Calu3 (cell line): ENCODE measurements around the gene SHANK3. TPM values are rescaled to one million over a fixed set of nuclear protein-coding genes. Genes with fewer than 3 reads are reported as not detected.

Experiments used
- BruUV-seq: library from RNA; stranded (reverse); fragments of 400-500 nt; replicated peaks from 2 replicates; lab custom pipeline; 2021; lab: Mats Ljungman, UMichigan
- CTCF ChIA-PET: fragments of 300-600 bp; sonication (Branson Sonifier 250); formaldehyde crosslinking; loops from one replicate; lab custom pipeline; 2022; ENCODE audit warnings: antibody characterized with exemption; lab: Charles Lee
- DNase-seq: peaks from one replicate; pipeline ENCODE4 v3.0.0; 2022
- H3K27ac Mint-ChIP-seq: one replicate; pipeline ENCODE4 v1.8.0; 2022; ENCODE audit warnings: mixed read lengths; ENCODE audit not compliant: unreplicated experiment
- H3K27me3 Mint-ChIP-seq: one replicate; pipeline ENCODE4 v1.8.0; 2022; ENCODE audit warnings: mixed read lengths; ENCODE audit not compliant: unreplicated experiment
- H3K36me3 Mint-ChIP-seq: one replicate; pipeline ENCODE4 v1.8.0; 2022; ENCODE audit warnings: mild to moderate bottlenecking, moderate library complexity, mixed read lengths; ENCODE audit not compliant: insufficient read depth, unreplicated experiment
- H3K4me1 Mint-ChIP-seq: one replicate; pipeline ENCODE4 v1.8.0; 2022; ENCODE audit warnings: mild to moderate bottlenecking, low read depth, mixed read lengths; ENCODE audit not compliant: unreplicated experiment
- H3K4me3 Mint-ChIP-seq: one replicate; pipeline ENCODE4 v1.8.0; 2022; ENCODE audit warnings: mild to moderate bottlenecking, low read depth, moderate library complexity, mixed read lengths; ENCODE audit not compliant: unreplicated experiment
- H3K9me3 Mint-ChIP-seq: one replicate; pipeline ENCODE4 v1.8.0; 2022; ENCODE audit warnings: low read depth, mixed read lengths; ENCODE audit not compliant: unreplicated experiment
- intact Hi-C: fragments of 100-400 bp; cut with micrococcal nuclease; formaldehyde crosslinking; loops from one replicate; pipeline ENCODE4 v1.10.0; 2022; ENCODE audit not compliant: unreplicated experiment
- total RNA-seq: library from RNA; stranded (reverse); gene quantifications from 2 replicates; pipeline ENCODE4 v1.2.3, GENCODE V29; 2022
- TF ChIP-seq, protein P1 (sequence below): fragments of 200-600 bp; IDR thresholded peaks from one replicate; pipeline ENCODE4 v1.8.0; 2022; ENCODE audit warnings: antibody characterized with exemption; ENCODE audit not compliant: unreplicated experiment

Gene SHANK3
- total RNA-seq, 1 experiment from 2014 or later = 2.1 TPM

DNA sequence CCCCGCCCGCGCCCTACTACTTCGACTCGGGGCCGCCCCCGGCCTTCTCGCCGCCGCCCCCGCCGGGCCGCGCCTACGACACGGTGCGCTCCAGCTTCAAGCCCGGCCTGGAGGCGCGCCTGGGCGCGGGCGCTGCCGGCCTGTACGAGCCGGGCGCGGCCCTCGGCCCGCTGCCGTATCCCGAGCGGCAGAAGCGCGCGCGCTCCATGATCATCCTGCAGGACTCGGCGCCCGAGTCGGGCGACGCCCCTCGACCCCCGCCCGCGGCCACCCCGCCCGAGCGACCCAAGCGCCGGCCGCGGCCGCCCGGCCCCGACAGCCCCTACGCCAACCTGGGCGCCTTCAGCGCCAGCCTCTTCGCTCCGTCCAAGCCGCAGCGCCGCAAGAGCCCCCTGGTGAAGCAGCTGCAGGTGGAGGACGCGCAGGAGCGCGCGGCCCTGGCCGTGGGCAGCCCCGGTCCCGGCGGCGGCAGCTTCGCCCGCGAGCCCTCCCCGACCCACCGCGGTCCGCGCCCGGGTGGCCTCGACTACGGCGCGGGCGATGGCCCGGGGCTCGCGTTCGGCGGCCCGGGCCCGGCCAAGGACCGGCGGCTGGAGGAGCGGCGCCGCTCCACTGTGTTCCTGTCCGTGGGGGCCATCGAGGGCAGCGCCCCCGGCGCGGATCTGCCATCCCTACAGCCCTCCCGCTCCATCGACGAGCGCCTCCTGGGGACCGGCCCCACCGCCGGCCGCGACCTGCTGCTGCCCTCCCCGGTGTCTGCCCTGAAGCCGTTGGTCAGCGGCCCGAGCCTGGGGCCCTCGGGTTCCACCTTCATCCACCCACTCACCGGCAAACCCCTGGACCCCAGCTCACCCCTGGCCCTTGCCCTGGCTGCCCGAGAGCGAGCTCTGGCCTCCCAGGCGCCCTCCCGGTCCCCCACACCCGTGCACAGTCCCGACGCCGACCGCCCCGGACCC is 48.0 kb downstream of the SHANK3 start:
- Mint-ChIP-seq H3K27me3 (peaks cover 61% of the 10 kb centered on the region), H3K36me3 (no peaks in the 10 kb centered on the region), H3K4me1 (no peaks in the 10 kb centered on the region), H3K27ac (no peak overlapping the region), H3K9me3 (no peaks in the 10 kb centered on the region), H3K4me3 (no peak overlapping the region)
- intact Hi-C loops = no loop called here
- no TSS peak for BruUV-seq
- TF ChIP-seq, protein P1, sequence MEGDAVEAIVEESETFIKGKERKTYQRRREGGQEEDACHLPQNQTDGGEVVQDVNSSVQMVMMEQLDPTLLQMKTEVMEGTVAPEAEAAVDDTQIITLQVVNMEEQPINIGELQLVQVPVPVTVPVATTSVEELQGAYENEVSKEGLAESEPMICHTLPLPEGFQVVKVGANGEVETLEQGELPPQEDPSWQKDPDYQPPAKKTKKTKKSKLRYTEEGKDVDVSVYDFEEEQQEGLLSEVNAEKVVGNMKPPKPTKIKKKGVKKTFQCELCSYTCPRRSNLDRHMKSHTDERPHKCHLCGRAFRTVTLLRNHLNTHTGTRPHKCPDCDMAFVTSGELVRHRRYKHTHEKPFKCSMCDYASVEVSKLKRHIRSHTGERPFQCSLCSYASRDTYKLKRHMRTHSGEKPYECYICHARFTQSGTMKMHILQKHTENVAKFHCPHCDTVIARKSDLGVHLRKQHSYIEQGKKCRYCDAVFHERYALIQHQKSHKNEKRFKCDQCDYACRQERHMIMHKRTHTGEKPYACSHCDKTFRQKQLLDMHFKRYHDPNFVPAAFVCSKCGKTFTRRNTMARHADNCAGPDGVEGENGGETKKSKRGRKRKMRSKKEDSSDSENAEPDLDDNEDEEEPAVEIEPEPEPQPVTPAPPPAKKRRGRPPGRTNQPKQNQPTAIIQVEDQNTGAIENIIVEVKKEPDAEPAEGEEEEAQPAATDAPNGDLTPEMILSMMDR = no peak
- DNase-seq = no peak
- CTCF ChIA-PET = interaction anchor here (1.4 kb wide), 1 partner anchor 12 kb away, joined by 3 read pairs; no protein-coding TSS in a partner anchor

DNA sequence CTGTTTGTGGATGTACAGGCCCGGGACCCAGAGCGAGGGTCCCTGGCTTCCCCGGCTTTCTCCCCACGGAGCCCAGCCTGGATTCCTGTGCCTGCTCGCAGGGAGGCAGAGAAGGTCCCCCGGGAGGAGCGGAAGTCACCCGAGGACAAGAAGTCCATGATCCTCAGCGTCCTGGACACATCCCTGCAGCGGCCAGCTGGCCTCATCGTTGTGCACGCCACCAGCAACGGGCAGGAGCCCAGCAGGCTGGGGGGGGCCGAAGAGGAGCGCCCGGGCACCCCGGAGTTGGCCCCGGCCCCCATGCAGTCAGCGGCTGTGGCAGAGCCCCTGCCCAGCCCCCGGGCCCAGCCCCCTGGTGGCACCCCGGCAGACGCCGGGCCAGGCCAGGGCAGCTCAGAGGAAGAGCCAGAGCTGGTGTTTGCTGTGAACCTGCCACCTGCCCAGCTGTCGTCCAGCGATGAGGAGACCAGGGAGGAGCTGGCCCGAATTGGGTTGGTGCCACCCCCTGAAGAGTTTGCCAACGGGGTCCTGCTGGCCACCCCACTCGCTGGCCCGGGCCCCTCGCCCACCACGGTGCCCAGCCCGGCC is 48.7 kb downstream of the SHANK3 start:
- CTCF ChIA-PET = interaction anchor here (1.4 kb wide), 1 partner anchor 11 kb away, joined by 3 read pairs; no protein-coding TSS in a partner anchor
- intact Hi-C loops = no loop called here
- Mint-ChIP-seq H3K9me3 (no peaks in the 10 kb centered on the region), H3K36me3 (no peaks in the 10 kb centered on the region), H3K27me3 (peaks cover 53% of the 10 kb centered on the region), H3K4me1 (no peaks in the 10 kb centered on the region), H3K4me3 (no peak overlapping the region), H3K27ac (no peak overlapping the region)
- no peak for DNase-seq
- TF ChIP-seq, protein P1 = no peak
- no TSS peak for BruUV-seq

DNA sequence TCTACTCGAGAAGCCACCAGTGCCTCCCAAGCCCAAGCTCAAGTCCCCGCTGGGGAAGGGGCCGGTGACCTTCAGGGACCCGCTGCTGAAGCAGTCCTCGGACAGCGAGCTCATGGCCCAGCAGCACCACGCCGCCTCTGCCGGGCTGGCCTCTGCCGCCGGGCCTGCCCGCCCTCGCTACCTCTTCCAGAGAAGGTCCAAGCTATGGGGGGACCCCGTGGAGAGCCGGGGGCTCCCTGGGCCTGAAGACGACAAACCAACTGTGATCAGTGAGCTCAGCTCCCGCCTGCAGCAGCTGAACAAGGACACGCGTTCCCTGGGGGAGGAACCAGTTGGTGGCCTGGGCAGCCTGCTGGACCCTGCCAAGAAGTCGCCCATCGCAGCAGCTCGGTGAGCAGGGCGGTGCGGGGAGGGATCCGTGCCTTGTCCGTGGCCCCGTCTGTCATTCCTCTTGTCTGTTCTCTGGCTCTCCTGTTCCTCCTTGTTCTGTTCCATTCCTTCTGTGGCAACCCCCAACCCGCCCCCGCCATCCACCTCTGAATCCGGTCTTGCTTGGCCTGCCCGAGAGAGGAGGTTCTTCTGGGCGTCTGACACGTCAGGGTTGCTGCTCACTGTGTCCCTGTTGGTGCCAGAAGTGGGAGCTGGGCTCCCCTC is 49.6 kb downstream of the SHANK3 start:
- Mint-ChIP-seq H3K27ac (no peak overlapping the region), H3K4me3 (no peak overlapping the region), H3K27me3 (peaks cover 47% of the 10 kb centered on the region), H3K4me1 (no peaks in the 10 kb centered on the region), H3K36me3 (no peaks in the 10 kb centered on the region), H3K9me3 (no peaks in the 10 kb centered on the region)
- BruUV-seq = no TSS peak
- CTCF ChIA-PET = interaction anchor here (1.4 kb wide), 1 partner anchor 10 kb away, joined by 3 read pairs; no protein-coding TSS in a partner anchor
- TF ChIP-seq, protein P1 = no peak
- DNase-seq = no peak
- intact Hi-C loops = no loop called here

Other genes starting within 250 kb of the SHANK3 start
- gene SBF1, start 197.8 kb upstream of the SHANK3 start, total RNA-seq = 102 and 104 TPM in 2 replicates
- gene ADM2, start 191.3 kb upstream of the SHANK3 start, total RNA-seq = 10.2 and 13.6 TPM in 2 replicates
- gene MIOX, start 186.0 kb upstream of the SHANK3 start, total RNA-seq = 0.45 TPM in 1 of 2 replicates, not detected in the other
- gene LMF2, start 165.1 kb upstream of the SHANK3 start, total RNA-seq = 85.2 and 87.1 TPM in 2 replicates
- 73.2 and 92.0 TPM in 2 replicates for gene NCAPH2, start 164.6 kb upstream of the SHANK3 start, total RNA-seq
- 3.6 and 5.3 TPM in 2 replicates for gene SCO2, start 147.2 kb upstream of the SHANK3 start, total RNA-seq
- 44.1 and 62.2 TPM in 2 replicates for gene TYMP, start 142.8 kb upstream of the SHANK3 start, total RNA-seq
- 1.6 and 3.0 TPM in 2 replicates for gene KLHDC7B, start 126.9 kb upstream of the SHANK3 start, total RNA-seq
- gene SYCE3, start 109.9 kb upstream of the SHANK3 start, total RNA-seq = not detected in 2 replicates
- gene CPT1B, start 94.4 kb upstream of the SHANK3 start, total RNA-seq = 72.6 and 77.0 TPM in 2 replicates
- gene CHKB, start 90.0 kb upstream of the SHANK3 start, total RNA-seq = 80.9 and 83.2 TPM in 2 replicates
- 2.9 and 3.1 TPM in 2 replicates for gene MAPK8IP2, start 72.0 kb upstream of the SHANK3 start, total RNA-seq
- gene ARSA, start 44.7 kb upstream of the SHANK3 start, total RNA-seq = 39.4 and 40.2 TPM in 2 replicates
- not detected in 2 replicates for gene ACR, start 65.4 kb downstream of the SHANK3 start, total RNA-seq
- 38.4 and 39.9 TPM in 2 replicates for gene RABL2B, start 110.8 kb downstream of the SHANK3 start, total RNA-seq